Prostate gland (tissue), 2 donors: ENCODE results near the gene PAK4. TPM values are rescaled to one million over a fixed set of nuclear protein-coding genes. Genes with fewer than 3 reads are reported as not detected.

Source experiments
- DNase-seq: peaks from one replicate; pipeline ENCODE4 v3.0.0-alpha.2; 2019; ENCODE audit warnings: low spot score
- H3K27ac ChIP-seq, 2 donors: fragments of 200-600 bp; sonication (generic); 2 replicates each; pipeline ENCODE4 v1.5.1; 2017 to 2019
- H3K27me3 ChIP-seq: fragments of 200-600 bp; sonication (generic); replicated peaks from 2 replicates; pipeline ENCODE4 v1.5.1; 2019; ENCODE audit not compliant: insufficient read depth
- H3K36me3 ChIP-seq, 2 donors: fragments of 200-600 bp; sonication (generic); 1 replicate in 1 of 2; 2 replicates in 1 of 2; pipeline versions ENCODE4 v1.5.1 to v1.8.1; 2017 to 2019
- H3K4me1 ChIP-seq: fragments of 200-600 bp; sonication (generic); replicated peaks from 2 replicates; pipeline ENCODE4 v1.5.1; 2019
- H3K4me3 ChIP-seq, 2 donors: fragments of 200-600 bp; sonication (generic); 2 replicates each; pipeline ENCODE4 v1.5.1; 2017 to 2019
- H3K9me3 ChIP-seq: fragments of 200-600 bp; sonication (generic); 2 replicates; pipeline ENCODE4 v1.5.1; 2017
- CTCF ChIP-seq, 4 experiments: fragments of 200-600 bp in 2 of 4; fragments of 450-650 bp in 2 of 4; sonication (generic) in 2 of 4; IDR thresholded peaks; 1 replicate in 3 of 4; 2 replicates in 1 of 4; pipeline ENCODE4 v1.5.1; 2016 to 2019; ENCODE audit warnings: antibody characterized with exemption in 4 of 4, mild to moderate bottlenecking in 2 of 4, moderate library complexity in 2 of 4
- POLR2A ChIP-seq: fragments of 450-650 bp; IDR thresholded peaks from one replicate; pipeline ENCODE4 v1.6.1; 2016; ENCODE audit warnings: antibody characterized with exemption, mild to moderate bottlenecking
- POLR2AphosphoS5 ChIP-seq: sonication (generic); formaldehyde crosslinking; IDR thresholded peaks from one replicate; pipeline ENCODE4 v1.6.1; 2017; ENCODE audit warnings: antibody characterized with exemption
- WGBS: methylation state at CpG from one replicate; pipeline ENCODE4 v1.1.5; 2018; 5-methylcytosine and 5-hydroxymethylcytosine counted together
- intact Hi-C: fragments of 100-400 bp; cut with DNase I; formaldehyde crosslinking; loops from one replicate; pipeline ENCODE4 v1.14.2; 2022
- total RNA-seq, 2 donors: library from RNA; depleted of rRNA; stranded (reverse); fragments of >200 nt; gene quantifications; one replicate each; pipeline ENCODE4 v1.1.0, GENCODE V29; 2016

The PAK4 gene
- total RNA-seq, 2 donors from 2014 or later, result 111 to 123 TPM

GRCh38 chr19:39196860-39197562, 71.4 kb downstream of the PAK4 start, which contains the start of gene NCCRP1:
TSS of gene NCCRP1 (plus strand) at chr19:39196964. CDS start at chr19:39196983, 19 bp downstream.
- Histone ChIP-seq H3K27ac (no peak within 1 kb of the TSS), H3K36me3 (no peaks in the 10 kb centered on the region), H3K9me3 (no peaks in the 10 kb centered on the region), H3K4me3 (no peak within 1 kb of the TSS), H3K27me3 (peaks cover 15% of the 10 kb centered on the region), H3K4me1 (peaks cover 4% of the 10 kb centered on the region)
- DNase-seq, result no peak
- intact Hi-C loops, result no loop called here
- TF ChIP-seq CTCF (IDR thresholded peaks at IDR 0.05), result no peak
- TF ChIP-seq POLR2AphosphoS5, result no peak
- no peak for TF ChIP-seq POLR2A
- WGBS, result 3% methylated on average over 34 of the region's 51 CpGs

GRCh38 chr19:39197808-39198207, 72.2 kb downstream of the PAK4 start:
- H3K9me3 ChIP-seq, result no peaks in the 10 kb centered on the region
- no peak overlapping the region for H3K4me3 ChIP-seq
- TF ChIP-seq POLR2AphosphoS5 (no peak), CTCF (IDR thresholded peaks at IDR 0.05) (no peak), POLR2A (no peak)
- DNase-seq, result no peak
- intact Hi-C loops, result no loop called here
- WGBS, result 52% methylated on average over 5 of the region's 5 CpGs
- no peaks in the 10 kb centered on the region for H3K36me3 ChIP-seq
- H3K4me1 ChIP-seq, result peaks cover 4% of the 10 kb centered on the region
- H3K27me3 ChIP-seq, result peaks cover 18% of the 10 kb centered on the region
- no peak overlapping the region for H3K27ac ChIP-seq

GRCh38 chr19:39199025-39199424, 73.4 kb downstream of the PAK4 start:
- Histone ChIP-seq H3K27ac (no peak overlapping the region), H3K9me3 (no peaks in the 10 kb centered on the region), H3K27me3 (peaks cover 29% of the 10 kb centered on the region), H3K4me3 (no peak overlapping the region), H3K4me1 (peaks cover 4% of the 10 kb centered on the region), H3K36me3 (no peaks in the 10 kb centered on the region)
- TF ChIP-seq POLR2AphosphoS5, result no peak
- DNase-seq, result no peak
- intact Hi-C loops, result no loop called here
- 46% methylated on average over 11 of the region's 11 CpGs for WGBS

- H3K4me3 ChIP-seq, result no peak overlapping the region
- intact Hi-C loops, result no loop called here
- H3K36me3 ChIP-seq, result no peaks in the 10 kb centered on the region
- DNase-seq, result no peak
- H3K27ac ChIP-seq, result no peak overlapping the region
- 86% methylated on average over 32 of the region's 32 CpGs for WGBS
- no peaks in the 10 kb centered on the region for H3K9me3 ChIP-seq
- peaks cover 31% of the 10 kb centered on the region for H3K27me3 ChIP-seq
- H3K4me1 ChIP-seq, result peaks cover 4% of the 10 kb centered on the region
- TF ChIP-seq POLR2A, result no peak
- no peak for TF ChIP-seq POLR2AphosphoS5
- no peak for TF ChIP-seq CTCF (IDR thresholded peaks at IDR 0.05)
Observed at GRCh38 chr19:39200066-39200802, 74.6 kb downstream of the PAK4 start.

GRCh38 chr19:39200803-39201115, 75.2 kb downstream of the PAK4 start:
- intact Hi-C loops, result no loop called here
- peaks cover 31% of the 10 kb centered on the region for H3K27me3 ChIP-seq
- H3K27ac ChIP-seq, result no peak overlapping the region
- no peaks in the 10 kb centered on the region for H3K36me3 ChIP-seq
- H3K9me3 ChIP-seq, result no peaks in the 10 kb centered on the region
- no peak overlapping the region for H3K4me3 ChIP-seq
- peaks cover 4% of the 10 kb centered on the region for H3K4me1 ChIP-seq
- no peak for DNase-seq
- TF ChIP-seq POLR2AphosphoS5 (no peak), CTCF (IDR thresholded peaks at IDR 0.05) (no peak), POLR2A (no peak)
- WGBS, result 54% methylated on average over 3 of the region's 3 CpGs
